NCI-H128 (cell line): ENCODE data around the gene JPH4.
"Not testable (repeated sequence)": the region's sequence is repeated elsewhere in the genome, so short reads cannot be mapped to it uniquely, and the experiment has no call there.

ENCODE experiments used
- DNase-seq: peaks from one replicate; lab custom pipeline; 2025; ENCODE audit not compliant: unreplicated experiment; lab: John Stamatoyannopoulos, UW

Gene JPH4

DNA sequence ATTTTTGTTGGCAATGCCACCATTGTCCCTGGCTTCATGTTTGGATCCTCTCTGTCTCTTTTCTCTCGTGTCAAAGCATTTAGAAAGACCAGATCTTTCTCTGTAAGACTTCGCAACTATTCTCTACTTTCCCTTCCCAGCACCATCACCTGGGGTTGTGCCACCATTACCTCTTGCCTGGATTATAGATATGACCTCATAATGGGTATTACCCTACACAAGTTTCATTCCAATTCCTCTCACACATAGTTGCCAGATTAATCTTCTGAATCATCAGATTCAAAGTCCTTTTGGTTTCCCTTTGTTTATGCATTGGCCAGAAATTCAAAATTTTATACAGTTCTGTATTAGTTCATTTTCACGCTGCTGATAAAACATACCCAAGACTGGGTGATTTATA lies 30.4 kb upstream of the JPH4 start:
- no peak for DNase-seq

DNA sequence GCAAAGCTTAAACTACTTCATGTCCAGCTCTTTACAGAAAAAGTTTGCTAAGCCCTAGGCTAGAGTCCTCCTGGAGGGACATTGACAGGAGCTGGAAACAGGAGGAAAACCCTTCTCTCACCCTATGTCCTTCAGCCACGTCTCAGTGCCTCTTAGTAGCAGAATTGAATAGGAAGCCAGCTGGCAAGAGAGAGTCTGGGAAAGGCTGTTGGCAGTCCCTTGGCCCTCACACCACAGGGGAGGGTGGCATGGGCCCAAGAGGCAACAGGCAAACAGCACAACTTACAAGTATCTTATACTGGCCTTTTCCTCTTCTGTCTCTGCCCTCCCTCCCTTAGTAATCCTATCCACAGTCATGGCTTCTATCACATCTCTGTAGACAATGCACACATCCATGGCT lies 29.9 kb upstream of the JPH4 start:
- DNase-seq = no peak

DNA sequence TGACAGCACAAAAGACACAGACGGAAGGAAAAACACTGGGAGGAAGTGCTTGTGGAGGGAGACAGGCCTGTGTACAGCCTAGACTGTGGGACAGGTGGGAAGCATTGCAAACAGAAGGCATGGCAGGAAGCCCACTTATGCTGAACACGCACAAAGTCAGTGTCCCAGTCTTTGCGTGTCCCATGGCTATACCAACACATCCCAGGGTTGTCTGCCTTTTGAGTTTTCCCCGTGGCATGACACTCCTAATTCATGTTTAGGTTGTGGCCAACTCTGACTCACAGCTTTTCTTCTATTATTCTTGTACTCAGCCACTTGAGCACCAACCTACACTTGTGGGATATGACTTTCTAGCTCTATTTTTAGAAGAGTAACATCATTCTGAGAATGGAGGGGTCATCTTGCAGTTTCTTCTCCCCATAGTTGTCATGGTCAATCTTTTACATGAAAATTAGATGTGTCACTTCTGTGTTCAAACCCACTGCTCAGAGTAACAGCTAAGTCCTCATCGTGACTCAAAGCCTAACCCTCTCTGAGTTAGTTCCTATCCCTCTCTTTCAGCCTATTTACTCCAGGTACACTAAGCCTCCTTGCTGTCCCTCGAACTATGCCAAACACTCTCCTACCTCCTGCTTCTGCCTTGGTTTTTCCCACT lies 27.5 kb upstream of the JPH4 start:
- DNase-seq = no peak

DNA sequence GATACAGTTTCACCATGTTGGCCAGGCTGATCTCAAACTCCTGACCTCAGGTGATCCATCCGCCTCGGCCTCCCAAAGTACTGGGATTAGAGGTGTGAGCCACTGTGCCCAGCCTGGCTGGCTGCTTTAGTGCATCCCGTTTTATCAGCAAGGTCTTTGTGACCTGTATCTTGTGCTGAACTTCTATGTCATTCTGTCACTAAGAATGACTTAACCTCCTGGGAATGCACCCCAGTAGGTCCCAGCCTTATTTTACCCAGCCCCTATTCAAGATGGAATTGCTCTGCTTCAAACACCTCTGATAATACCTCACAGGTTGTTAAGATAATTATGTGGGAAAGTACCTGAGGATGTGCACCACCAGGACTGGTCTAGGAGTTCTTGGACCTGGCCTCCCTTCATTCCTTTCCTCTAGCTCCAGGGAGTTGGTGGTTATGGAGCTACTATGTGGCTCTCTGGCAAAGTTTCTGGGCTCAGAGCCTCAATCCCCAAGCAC lies 26.1 kb upstream of the JPH4 start:
- no peak for DNase-seq

DNA sequence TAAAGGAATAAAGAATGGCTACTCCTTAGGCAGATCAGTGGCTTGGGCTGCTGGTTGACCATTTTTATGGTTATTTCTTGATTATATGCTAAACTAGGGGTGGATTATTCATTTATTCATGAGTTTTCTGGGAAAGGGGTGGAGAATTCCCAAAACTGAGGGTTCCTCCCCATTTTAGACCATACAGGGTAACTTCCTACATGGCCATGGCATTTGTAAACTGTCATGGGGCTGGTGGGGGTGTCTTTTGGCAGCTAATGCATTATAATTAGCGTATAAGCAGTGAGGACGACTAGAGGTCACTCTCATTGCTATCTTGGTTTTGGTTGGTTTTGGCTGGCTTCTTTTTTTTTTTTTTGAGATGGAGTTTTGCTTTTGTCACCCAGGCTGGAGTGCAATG lies 25.6 kb upstream of the JPH4 start:
- DNase-seq = no peak

DNA sequence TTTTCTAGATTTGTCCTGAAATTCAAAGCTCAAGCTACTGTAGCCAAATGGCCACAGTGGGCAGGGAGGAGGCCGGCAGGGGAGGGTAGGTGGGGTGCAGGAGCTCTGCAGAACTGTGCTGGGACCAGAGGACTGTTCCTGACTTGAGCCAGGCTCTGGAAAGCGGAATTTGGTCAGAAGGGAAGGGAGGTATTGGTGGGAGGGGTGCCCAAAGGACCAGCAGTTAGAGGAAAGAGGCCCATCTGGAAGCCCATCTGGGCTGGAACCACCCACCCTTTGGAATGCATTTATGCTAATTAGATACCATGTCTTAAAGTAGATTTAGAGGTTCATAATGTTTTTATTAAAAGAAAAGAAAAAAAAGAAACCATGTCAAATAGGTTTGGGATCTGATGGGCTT lies 24.5 kb upstream of the JPH4 start:
- no peak for DNase-seq

DNA sequence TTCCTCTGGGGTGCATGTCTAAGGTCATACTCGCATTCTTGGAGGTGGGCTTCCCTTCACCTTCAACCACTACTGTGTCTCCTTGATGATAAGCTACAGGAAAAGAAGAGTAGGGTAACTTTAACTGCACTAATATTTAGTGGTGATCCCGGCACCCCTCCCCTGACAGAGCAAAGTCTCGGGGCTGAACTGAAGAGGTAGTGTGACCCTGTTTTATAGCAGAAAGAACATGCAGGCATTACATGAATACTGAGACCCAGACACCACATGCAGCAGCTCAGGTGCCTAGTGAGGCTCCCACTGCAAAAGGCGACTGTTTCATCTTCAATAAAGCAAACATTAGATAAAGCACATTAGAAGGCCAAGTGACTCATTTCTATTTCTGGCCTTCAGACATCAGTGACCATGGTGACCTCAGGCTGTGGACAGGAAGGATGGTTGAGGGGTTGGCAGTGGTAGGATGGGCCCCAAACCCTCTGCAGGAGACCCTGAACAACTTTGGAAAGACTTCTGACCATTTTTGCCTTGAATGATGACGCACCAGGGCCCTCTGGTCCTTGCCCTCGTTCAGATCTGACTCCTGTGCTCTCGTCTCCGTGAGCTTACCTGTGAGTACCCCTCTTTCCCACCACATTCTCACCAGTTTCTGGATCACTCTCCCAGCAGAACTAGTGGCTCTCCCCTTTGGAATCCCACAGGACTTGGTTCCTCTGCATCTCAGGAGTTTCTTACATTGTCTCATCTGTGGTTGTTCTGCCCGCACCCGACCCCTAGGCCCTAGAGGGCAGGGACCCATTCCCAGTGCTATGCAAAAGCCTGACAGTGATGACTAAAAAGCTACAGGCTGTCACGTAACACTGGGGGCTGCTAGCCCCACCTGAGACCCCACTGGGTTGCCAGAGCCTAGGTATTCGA lies 23.8 kb upstream of the JPH4 start:
- no peak for DNase-seq

DNA sequence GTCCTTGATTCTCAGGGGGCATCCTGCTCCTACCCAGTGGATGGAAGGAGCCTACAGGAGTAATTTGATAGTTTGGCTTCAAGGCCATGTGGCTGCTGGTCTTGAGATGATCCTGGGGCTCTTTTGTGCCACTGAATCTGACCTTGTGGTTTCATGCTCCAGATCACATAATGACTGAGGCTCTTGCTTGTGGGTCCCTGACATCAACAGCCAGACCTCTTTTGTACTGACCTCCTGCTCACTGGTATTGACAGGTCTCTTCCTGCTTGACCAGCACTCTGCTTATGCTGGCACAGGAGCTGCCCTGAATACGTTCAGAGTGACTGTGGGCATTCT lies 23.2 kb upstream of the JPH4 start:
- no peak for DNase-seq

DNA sequence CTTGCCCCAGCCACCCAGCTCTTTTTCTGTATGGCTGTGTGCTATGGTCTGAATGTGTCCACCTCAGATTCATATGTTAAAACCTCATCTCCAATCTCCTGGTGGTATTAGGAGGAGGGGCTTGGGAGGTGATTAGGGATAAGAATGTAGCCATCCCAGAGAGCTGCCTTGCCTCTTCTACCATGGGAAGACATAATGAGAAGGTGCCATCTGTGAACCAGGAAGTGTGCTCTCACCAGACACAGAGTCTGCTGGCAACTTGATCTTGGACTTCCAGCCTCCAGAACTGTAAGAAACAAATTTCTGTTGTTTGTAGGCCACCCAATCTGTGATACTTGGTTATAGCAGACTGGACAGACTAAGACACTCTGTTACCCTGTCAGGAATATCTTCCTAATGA lies 22.8 kb upstream of the JPH4 start:
- DNase-seq = no peak

DNA sequence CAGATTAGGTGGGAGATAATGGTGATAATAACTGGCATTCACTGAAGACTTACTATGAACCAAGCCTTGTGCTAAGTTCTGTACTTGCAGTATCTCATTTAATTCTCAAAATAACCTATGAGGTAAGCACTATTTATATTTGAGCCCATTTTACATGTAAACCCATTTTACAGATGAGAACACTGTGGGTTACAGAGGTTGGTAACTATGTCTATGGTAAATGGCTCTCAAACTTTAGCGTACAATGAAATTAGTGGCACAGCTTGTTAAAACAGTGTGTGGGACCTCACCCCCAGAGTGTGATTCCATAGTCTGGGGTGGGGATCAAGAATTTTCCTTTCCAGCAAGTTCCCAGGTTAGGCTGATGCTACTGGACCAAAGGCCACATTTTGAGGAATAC lies 22.2 kb upstream of the JPH4 start:
- DNase-seq = no peak

DNA sequence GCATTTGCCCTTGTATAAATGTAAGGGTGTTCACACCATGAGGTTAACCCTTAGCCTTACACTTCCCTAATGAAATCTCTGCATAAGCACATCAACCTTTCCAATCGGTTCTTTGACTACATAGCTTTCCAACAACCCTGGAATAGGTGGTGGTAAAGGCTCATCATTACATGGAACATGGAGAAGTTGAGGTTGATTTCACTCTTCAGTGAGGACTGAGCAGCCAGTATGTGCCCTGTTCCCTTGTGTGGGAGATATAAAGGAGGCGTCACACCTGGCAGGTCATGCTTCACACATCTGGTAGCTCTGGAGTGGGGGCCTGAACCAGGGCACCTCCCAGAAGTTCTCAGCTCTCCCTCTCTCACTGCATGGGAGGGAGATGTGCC lies 21.7 kb upstream of the JPH4 start:
- DNase-seq = no peak

DNA sequence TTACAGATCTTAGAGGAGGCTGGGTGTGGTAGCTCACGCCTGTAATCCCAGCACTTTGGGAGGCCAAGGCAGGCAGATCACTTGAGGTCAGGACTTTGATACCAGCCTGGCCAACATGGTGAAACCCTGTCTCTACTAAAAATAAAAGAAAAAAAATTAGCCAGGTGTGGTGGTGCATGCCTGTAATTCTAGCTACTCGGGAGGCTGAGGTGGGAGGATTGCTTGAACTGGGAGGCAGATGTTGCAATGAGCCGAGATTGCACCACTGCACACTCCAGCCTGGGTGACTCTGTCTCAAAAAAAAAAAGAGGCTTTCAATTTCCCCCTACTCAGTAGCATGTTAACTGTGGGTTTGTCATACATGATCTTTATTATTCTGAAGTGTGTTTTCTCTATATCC lies 15.6 kb upstream of the JPH4 start:
- DNase-seq = not testable (repeated sequence)

DNA sequence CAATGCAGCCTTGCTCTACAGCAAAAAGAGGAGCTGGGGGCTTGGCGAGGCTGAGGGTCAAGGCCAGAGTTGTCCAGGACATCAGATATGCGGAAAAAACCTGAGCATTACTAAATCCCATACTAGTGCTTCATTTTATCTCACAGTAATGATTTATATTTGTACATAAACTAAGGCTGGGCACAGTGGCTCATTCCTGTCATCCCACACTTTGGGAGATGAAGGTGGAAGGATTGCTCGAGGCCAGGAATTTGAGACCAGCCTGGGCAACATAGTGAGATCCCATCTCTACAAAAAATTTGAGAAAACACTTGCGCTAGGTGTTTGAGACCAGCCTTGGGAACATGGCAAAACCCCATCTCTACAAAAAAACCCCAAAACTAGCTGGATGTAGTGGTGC lies 11.6 kb upstream of the JPH4 start:
- no peak for DNase-seq

DNA sequence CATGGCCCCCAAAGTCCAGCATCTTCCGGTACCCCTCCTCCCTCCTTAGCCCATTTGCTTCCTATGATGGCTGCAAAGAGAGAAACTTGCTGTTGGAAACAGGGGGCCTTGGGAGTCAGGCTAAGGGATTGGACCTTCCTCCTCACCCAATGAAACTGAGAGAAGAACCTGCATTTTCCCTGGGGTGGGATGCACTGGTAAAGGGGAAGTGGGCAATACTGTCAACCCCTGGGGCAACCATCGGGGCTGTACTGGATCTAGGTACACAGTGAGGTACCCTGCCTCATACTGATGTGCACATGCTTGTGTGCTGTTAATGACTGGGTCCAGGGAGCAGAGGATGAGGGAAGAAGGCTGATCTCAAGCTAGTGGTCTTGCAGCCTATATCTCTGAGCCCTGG lies 11.0 kb upstream of the JPH4 start:
- DNase-seq = no peak

DNA sequence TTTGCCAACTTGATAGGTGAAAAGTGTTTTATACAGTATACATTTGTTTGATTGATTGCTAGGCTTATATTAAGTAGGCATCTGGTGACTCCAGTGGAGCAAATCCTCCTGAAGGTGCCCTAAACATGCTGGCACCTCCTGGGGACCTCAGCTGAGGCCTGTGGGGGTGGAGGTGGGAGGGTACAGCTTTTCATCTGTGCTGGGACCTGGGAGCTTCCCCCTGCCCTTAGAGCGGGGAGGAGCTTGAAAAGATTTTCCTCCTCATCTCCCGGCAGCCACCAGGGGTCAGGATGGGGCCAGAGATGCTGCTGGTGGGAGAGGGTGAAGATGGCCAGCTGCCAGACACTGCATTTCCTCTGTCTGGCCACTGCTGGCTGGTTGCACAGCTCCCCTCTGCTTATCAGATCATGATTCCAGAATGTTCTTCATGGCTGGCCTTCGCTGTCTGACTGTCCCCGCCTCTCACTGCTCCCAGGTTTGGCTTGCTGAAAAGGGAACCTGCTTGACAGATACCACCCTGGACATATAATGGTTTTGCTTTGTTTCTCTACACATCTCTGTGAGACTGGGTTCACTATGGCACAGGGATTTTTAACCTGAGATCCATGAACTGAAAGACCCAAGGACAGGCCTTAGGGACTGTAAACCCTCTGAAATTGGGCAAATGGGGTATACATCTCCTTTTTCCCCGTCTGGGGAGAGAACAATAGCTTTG lies 10.5 kb upstream of the JPH4 start:
- DNase-seq = peak; percentile 62

DNA sequence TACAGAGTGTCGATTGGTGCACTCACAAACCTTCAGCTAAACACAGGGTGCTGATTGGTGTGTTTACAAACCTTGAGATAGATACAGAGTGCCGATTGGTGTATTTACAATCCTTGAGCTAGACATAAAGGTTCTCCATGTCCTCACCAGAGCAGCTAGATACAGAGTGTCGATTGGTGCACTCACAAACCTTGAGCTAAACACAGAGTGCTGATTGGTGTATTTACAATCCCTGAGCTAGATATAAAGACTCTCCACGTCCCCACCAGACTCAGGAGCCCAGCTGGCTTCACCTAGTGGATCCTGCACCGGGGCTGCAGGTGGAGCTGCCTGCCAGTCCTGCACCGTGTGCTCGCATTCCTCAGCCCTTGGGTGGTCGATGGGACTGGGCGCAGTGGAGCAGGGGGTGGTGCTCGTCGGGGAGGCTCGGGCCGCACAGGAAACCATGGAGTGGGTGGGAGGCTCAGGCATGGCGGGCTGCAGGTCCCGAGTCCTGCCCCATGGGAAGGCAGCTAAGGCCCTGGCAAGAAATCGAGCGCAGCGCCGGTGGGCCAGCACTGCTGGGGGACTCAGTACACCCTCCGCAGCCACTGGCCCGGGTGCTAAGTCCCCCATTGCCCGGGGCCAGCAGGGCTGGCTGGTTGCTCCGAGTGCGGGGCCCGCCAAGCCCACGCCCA lies 6.1 kb upstream of the JPH4 start:
- DNase-seq = not testable (repeated sequence)

DNA sequence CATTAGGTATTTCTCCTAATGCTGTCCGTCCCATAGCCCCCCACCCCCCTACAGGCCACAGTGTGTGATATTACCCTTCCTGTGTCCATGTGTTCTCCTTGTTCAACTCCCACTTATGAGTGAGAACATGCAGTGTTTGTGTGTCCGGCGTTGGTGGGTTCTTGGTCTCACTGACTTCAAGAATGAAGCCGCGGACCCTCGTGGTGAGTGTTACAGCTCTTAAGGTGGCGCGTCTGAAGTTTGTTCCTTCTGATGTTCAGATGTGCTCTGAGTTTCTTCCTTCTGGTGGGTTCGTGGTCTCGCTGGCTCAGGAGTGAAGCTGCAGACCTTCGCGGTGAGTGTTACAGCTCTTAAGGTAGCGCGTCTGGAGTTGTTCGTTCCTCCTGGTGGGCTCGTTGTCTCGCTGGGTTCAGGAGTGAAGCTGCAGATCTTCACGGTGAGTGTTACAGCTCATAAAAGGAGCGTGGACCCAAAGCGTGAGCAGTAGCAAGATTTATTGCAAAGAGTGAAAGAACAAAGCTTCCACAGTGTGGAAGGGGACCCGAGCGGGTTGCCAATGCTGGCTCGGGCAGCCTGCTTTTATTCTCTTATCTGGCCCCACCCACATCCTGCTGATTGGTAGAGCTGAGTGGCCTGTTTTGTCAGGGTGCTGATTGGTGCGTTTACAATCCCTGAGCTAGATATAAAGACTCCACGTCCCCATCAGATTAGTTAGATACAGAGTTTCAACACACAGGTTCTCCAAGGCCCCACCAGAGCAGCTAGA lies 5.4 kb upstream of the JPH4 start:
- not testable (repeated sequence) for DNase-seq

DNA sequence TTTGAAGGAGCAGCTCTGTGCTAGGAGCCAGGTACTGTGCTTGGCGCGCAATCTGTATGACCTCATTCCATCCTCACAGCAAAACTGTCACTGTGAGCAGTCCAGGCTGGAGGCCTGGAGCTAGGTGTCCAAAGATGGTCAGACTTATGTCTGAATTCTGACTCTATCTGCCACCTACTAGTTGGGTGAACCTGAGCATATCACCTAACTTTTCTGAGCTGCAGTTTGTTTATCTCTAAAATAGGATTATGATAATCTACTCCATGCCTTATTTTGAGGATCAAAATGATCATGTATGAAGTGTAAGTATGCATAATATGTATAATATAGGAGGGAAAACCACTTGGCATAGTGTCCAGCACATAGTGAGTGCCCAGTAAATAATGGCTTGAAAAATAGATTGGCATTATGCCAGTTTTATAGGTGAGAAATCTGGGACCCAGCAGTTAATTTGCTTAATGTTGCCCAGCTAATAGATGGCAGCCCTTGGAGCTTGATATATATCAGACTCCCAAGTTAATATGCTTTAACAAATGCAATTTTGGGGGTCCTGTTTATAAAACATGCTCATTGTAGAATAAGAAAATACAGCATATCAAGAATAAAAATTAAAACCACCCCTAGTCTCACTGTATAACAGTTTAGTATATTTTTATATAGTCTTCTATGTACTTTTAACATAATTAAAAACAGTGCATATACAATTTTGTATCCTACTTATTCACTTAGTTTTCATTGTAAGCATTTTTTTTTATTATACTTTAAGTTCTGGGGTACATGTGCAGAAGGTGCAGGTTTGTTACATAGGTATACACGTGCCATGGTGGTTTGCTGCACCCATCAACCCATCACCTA lies 4.5 kb upstream of the JPH4 start:
- no peak for DNase-seq

DNA sequence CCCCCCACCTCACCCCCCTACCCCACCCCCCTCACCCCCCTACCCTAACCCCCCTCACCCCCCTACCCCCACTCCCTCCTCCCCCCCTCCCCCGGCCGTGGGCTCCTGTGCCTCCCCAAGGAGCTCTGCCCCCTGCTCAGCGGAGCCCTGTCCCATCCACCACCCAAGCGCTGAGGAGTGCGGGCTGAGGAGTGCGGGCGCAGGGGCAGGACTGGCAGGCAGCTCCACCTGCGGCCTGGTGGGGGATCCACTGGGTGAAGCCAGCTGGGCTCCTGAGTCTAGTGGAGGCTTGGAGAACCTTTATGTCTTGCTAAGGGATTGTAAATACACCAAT lies 2.3 kb upstream of the JPH4 start:
- no peak for DNase-seq
